NCI-H526 treated with DMSO at 0.1 percent for 48 hours (cell line): ENCODE data around the gene C7orf57.
"Not testable (repeated sequence)": the region's sequence is repeated elsewhere in the genome, so short reads cannot be mapped to it uniquely, and the experiment has no call there.

Source experiments
- DNase-seq: peaks from one replicate; lab custom pipeline; 2025; lab: John Stamatoyannopoulos, UW

Gene C7orf57

DNA sequence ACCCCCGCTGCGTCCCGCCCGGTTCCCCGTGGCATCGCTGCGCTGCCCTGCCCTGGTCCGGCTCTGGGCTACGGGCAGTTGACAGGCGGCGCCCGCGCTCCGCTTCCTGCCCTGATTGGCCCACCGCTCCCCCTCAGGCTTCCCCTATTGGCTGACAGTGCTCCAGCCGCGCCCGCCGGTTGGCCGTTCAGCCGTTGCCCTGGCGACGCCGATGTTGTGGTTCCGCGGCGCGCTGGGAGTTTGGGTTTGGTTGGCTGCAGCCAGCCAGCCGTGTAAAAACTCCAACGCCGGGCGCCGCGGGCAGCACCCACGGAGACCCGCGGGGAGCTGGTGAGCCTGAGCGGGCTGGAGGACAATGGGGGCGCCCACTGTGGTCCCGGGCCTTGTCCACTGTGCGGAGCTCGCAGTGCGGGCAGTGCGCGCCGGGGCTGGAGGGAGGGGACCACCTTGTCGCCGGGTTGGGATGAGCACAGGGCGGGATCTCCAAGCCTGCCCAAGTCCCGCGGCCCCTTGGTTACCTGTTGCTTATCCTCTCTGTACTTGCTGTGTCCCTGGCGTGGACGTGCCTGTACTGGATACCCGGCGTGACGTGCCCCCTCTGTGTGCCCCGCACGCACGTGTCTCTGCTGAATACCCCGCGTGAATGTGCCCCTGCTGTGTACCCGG lies at the start of gene C7orf57:
C7orf57 (plus strand) TSS at position 243 of the 666 bp plus-strand sequence. CDS start 766 bp downstream, outside the sequence.
- DNase-seq: peak; percentile 50

DNA sequence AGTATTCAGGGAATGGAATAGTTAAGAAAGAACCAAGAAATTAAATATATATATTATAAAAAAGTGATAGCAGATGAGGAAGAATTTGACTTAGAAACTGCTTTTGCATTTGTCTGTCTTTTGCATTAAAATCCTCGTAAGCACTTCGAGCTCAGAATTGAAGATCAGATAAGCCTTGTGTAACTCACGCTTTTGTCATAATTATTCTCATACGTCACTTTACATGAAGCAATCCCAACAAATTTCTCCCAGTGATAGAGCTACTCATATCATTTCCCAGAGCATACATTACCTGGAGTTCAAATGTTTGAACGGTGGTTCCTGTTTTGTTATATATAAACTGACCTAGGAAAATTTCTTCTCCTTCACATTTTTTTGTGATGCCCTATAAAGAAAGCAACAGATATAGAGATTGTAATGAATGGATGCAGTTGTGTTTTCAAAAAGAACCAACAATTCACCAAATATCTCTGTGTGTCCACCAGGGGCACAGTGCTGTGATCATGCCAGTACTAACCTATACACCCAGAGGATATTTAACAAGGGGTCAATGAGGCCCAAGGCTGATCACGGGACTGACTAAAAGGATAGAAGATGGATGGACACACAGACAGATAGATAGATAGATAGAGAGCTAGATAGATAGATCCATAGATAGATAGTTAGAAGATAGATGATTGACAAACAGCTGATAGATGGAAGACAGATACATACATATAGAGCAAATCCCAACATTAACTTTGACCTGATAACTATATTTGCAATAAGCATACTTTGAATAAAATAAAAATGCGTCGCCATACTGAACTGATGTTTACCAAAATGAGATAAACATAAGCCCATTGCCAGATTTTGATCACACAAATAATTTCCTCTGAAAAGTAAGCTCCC lies 46.6 kb upstream of the C7orf57 start:
- DNase-seq: no peak

DNA sequence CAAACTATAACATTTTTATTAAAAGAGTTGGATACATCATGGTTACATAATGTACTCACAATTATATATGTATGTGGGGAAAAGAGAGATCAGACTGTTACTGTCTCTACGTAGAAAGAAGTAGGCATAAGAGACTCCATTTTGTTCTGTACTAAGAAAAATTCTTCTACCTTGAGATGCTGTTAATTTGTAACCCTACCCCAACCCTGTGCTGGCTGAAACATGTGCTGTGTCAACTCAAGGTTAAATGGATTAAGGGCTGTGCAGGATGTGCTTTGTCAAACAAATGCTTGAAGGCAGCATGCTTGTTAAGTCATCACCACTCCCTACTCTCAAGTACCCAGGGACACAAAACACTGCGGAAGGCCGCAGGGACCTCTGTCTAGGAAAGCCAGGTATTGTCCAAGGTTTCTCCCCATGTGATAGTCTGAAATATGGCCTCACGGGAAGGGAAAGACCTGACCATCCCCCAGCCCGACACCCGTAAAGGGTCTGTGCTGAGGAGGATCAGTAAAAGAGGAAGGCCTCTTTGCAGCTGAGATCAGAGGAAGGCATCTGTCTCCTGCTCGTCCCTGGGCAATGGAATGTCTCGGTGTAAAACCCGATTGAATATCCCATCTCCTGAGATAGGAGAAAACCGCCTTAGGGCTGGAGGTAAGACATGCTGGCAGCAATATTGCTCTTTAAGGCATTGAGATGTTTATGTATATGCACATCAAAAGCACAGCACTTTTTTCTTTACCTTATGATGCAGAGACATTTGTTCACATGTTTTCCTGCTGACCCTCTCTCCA lies 45.5 kb upstream of the C7orf57 start:
- not testable (repeated sequence) for DNase-seq

DNA sequence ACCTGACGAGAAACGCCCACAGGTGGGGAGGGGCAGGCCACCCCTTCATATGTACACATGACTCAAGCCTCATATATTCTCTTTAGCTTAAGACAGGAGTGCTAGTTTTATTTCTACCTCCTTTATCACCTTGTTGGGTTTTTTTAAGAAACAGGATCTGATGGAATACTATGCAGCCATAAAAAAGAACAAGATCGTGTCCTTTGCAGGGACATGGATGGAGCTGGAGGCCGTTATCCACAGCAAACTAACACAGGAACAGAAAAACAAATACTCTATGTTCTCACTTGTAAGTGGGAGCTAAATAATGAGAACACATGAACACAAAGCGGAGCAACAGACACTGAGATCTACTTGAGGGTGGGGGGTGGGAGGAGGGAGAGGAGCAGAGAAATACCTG lies 44.8 kb upstream of the C7orf57 start:
- DNase-seq: no peak

DNA sequence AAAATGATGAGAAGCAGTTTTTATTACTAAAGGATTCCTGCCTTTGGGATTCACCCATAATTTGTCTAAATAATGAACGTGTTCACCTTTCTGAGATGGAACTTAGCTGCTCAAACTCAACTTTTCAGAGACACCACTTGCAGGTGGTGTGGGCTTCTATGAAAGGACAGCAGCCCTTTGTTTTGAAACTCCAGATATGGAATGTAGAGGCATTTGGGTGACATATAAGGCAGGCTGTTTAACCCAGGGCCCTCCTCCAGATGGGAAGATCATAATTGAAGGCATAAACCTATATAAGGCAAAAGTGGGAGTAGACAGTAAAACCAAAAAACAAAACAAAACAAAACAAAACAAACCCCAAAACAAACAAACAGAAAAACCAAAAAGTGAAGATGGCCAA lies 44.1 kb upstream of the C7orf57 start:
- no peak for DNase-seq

DNA sequence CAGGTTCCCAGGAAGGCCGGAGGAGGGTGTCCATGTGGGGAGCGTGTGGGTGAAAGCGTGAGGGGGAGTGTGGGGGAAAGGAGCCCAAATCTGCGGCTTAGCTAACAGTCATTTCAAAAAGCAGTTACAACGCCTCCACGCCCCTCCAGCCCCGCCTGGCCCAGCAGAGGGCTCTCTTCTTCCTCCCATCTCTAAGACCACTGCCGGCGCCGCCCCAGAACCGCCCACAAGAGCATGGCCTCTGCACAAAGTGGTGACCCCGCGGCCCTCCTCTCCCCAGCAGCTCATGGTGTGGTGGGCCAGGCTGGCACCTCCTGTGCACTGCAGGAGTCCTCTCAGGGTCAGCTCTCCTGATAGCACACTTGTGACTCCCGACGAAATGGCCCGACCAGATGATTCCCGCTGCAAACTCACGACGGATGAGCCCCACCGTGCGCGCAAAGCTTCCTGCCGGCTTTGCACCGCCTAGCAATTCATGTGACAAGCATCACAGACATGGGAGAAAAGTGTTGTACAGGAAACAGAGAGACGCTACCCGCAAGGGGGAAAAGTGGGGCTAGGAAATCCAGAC lies 43.5 kb upstream of the C7orf57 start:
- peak; percentile 73 for DNase-seq

DNA sequence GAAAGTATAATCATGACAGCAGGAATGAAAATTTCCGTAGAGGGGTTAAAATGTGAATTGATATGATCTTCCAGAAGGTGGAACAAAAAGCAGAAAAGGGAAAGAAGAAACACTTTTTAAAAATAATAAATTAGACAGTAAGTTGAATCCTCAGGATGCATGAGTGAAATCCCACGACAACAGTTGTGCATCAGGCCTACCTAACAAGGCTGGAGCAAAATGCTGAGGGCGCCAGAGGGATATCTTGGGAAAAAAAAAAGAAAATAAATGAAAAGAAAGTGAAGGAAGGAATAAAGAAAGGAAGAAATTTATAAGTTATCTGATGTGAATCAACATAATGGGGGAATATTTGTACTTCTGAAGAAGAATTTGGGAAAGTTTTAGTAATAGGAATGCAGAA lies 42.9 kb upstream of the C7orf57 start:
- DNase-seq: no peak

DNA sequence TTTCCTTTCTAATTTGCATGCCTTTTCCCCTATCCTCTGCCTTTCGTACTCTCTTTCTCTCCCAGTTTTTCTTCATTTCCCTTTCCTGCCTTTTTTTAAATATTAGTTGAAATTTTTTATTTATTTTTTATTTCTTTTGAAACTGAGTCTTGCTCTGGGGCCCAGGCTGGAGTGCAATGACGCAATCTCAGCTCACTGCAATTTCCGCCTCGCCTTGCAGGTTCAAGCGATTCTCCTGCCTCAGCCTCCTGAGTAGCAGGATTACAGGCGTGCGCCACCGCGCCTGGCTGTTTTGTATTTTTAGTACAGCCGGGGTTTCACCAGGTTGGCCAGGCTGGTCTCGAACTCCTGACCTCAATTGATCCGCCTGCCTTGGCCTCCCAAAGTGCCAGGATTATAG lies 35.9 kb upstream of the C7orf57 start:
- DNase-seq: no peak

DNA sequence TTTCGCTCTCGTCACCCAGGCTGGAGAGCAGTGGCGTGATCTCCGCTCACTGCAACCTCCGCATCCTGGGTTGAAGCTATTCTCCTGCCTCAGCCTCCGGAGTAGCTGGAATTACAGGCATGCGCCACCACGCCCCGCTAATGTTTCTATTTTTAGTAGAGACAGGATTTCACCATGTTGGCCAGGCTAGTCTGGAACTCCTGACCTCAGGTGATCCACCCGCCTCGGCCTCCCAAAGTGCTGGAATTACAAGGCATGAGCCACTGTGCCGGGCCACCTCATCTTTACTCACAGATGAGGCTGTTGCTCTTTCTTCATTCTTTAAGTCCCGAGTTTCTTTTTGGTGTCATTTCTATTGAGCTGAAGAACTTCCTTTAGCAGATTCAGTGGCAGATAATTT lies 35.2 kb upstream of the C7orf57 start:
- DNase-seq: not testable (repeated sequence)

DNA sequence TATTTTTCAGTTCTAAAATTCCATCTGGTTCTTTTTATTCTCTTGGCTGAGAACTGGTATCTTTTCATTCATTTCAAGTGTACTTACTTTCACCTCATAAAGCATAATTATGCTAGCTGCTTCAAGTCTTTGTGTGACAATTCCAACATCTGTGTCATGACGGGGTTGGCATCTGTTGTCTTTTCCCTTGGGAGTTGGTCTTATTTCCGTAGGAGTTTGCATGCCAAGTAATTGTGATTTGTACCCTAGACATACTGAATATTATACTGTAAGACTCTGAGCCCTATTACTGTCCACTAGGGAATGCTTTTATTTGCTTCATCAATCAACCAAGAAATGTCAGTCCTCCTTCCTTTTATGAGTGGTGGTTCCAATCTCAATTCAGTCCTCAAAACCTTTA lies 31.3 kb upstream of the C7orf57 start:
- DNase-seq: no peak

DNA sequence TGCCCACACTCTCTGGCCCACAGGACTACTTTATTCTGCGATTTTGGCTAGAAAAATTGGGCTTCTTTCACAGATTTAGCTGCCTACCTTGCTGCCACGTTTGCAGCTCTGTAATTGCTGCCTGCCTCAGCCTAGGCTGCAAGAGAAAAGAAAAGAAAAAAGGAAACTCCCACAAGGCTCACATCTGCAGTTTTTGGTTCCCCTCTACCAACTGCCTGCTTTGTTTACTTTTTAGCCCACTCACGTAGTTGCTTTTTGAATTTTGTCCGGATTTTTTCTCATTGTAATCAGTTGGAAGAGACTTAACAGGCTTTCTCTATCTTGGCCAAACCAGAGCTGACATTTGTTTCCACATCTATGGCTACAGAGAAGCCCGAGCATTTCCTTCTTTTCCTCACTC lies 30.7 kb upstream of the C7orf57 start:
- DNase-seq: no peak

DNA sequence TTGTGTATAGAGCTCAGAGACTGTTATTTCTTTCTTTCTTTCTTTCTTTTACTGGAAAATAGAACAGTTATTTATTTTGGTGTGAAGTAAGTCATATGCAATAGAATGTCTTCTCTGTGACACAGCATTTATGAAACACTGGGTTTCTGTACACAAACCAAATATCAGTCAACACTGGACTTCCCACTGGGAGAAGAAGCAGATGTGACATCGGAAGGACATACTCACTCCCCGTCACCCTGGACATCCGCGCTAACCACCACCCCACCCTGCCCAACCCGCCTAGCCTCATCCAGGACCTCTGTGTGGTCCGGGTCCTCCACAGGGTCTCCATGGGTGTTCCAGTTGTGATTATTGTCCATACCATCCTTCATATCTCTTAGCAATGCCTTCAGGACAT lies 28.5 kb upstream of the C7orf57 start:
- no peak for DNase-seq

DNA sequence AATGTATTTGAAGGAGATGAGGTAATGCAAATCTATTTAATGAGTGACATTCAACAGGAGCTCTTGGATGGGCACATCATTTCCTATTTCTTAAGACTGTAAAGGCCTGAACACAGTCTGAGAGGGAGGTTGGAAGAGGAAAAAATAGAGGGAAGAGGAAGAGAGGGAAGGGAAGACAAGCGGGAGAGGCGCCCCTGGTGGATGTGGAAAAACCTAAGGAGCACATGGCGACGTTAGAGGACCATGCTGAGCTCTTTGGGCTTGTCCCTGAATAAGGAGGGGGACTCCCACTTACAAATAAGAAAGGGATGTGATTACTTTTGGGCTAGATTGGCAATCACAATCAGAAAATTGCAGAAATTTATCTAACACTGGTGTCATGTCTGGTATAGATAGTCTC lies 26.1 kb upstream of the C7orf57 start:
- DNase-seq: no peak

DNA sequence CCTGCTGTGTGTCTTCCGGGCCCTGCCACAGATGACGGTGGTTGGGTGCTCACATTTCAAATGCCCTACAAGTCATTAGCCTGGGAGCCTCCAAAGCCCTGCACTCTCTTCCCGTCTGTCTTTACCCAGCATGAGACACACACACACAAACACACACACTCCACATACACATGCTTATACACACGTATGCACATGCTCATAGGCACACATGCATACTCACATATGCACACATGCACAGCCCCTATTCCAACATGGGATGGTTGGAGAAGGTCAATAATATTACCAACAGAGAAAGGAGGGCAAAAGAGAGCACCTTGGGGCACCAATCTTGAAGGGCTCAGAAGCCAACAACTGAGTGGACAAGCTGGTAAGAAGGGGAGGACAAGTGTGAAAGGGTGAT lies 25.4 kb upstream of the C7orf57 start:
- DNase-seq: no peak

DNA sequence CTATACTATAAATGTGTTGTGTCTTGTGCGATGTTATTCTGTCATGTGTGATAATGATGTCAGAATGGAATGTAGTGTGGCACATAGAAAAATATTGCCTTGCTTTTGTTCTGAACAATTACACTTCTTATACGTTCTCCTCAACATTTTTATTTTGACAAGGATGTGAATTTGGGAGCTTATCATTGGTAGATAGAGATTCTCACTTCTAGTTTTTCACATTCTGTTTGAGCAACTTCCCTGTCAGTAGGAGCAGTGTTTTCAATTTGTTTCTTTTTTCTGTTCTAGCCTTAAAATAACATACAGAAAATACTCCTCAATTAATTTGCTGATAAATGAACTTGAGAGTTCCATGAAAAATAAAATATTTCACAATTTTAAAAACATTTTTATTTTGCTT lies 24.0 kb upstream of the C7orf57 start:
- DNase-seq: no peak

DNA sequence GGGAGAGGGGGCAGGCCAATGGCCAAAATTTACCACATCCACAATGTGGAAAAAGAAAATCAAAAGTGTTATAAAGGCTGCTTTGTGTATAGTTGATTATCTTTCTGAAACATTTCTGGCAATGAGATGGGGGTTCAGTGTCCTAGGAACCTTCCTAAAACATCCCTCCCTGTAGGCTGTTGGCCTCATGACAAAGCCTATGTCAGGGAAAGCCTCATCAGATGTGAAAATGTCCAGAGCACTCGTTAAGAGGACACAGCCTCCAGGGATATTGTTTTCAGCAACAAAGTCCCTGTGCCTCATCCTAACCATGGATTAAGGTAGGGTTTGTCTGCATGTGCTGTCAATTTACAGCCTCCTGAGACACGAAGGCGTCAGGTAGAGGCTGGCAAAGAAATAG lies 23.4 kb upstream of the C7orf57 start:
- DNase-seq: no peak

DNA sequence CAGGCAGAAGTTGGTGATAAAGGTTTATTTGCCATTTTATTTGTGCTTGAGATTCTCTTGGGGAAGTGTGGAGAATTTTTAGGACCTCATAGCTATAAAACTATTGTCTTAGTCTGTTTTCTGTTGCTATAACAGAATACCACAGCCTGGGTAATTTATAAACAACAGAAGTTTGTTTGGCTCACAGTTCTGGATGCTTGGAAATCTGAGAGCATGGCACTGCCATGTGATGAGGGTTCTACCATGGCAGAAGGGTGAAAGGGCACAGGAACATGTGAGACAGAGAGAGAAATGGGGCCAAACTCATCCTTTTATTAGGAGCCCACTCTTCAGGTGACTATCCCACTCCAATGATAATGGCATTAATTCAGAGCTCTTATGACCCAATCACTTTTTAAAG lies 18.7 kb upstream of the C7orf57 start:
- no peak for DNase-seq

DNA sequence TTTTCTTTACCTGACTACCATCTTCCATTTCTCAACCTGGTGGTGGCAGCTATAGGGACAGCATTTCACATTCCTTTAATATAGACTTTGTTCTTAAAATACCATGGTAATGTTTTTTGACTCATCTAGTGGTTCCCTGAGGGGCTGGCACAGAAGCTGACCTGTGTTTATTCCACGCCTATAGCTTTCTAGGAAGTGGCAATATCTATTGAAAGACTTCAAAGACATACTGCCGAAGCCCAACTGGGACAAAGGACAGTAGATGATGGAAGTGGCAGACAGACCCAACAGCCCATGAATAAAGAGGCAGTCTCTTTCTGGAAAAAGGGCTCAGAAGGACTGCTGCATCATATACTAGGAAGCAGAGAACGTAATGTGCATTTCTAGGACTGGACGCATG lies 17.7 kb upstream of the C7orf57 start:
- no peak for DNase-seq

DNA sequence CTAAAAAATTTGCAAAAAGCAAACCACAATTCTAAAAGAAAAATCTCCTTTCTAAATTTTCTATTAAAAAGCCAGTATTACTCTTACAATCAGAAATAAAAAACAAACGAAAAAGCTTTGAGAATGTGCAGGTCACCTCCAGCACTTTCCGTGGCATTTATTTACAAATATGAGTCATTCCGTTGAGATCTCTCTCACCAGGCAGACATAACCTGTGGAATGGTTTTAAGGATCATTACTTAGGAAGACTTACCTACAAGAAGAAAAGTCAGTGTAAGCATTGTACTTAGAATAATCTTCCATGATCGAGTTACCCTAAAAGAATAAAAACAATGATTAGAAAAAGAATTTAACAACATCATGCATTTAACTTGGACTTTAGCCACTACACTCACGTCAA lies 9.7 kb upstream of the C7orf57 start:
- no peak for DNase-seq

DNA sequence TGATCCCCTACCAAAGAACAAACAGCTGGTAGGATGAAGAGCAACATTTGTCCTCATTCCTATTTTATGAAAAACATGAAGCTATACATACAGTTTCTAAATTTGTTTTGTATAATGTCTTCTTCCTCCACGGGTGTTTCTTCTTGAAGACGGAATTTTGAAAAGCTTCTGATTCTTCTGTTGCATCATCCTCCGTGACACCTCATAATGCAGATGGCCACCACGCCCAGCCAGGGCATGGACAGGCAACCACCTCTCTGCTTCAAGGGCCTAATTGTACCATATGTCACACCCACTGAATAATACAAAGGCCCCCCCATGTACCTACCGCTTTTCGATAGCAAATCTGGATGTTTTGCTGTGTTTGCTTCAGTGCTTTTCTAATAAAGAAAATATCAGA lies 6.4 kb upstream of the C7orf57 start, which contains the start of gene SUN3:
SUN3 (minus strand) TSS at position 170 of the 400 bp plus-strand sequence; CDS start at position 1, 169 bp downstream.
- no peak for DNase-seq

DNA sequence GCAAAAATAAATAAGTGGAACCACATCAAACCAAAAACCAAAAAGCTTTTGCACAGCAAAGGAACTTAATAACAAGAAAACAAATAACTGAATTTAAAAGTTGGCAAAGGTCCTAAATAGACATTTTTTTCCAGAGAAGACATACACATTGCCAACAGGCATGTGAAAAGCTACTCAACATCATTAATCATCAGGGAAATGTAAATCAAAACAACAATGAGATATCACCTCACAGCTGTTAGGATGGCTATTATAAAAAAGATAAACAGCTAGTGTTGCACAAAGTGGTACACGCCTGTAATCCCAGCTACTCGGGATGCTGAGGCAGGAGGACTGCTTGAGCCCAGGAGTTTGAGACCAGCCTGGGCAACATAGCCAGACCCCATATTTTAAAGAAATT lies 4.2 kb upstream of the C7orf57 start:
- DNase-seq: no peak

DNA sequence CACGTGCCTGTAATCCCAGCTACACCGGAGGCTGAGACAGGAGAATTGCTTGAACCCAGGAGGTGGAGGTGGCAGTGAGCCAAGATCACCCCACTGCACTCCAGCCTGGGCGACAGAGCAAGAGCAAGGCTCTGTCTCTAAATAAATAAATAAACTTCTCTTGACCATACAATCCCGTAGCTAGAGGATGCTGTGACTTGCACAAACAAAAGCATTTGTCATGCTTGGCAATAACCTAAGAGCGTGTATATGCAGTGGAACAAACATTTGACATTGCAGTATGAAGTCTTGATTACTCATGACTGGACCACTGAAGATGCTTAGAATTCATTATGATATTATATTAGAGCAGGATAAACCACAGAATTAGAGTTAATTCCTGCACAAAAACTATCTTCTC lies 1.4 kb upstream of the C7orf57 start:
- no peak for DNase-seq
